Choroid plexus epithelial cell (primary cell): Measurements from ENCODE around the gene ZPR1.

Experiments
- DNase-seq: peaks from one replicate; pipeline ENCODE4 v3.0.0-alpha.2; 2010; ENCODE audit warnings: low read depth
- H3K4me3 ChIP-seq: 2 replicates; pipeline ENCODE4 v1.5.1; 2011; ENCODE audit warnings: low read depth, mild to moderate bottlenecking, control low read depth, low read length, moderate library complexity
- TF ChIP-seq, protein P1 (sequence below): conservative IDR thresholded peaks from 2 replicates; pipeline ENCODE4 v1.5.1; 2011; ENCODE audit warnings: low read depth, mild to moderate bottlenecking, control low read depth, inconsistent platforms, low read length, moderate library complexity

ZPR1 gene

DNA sequence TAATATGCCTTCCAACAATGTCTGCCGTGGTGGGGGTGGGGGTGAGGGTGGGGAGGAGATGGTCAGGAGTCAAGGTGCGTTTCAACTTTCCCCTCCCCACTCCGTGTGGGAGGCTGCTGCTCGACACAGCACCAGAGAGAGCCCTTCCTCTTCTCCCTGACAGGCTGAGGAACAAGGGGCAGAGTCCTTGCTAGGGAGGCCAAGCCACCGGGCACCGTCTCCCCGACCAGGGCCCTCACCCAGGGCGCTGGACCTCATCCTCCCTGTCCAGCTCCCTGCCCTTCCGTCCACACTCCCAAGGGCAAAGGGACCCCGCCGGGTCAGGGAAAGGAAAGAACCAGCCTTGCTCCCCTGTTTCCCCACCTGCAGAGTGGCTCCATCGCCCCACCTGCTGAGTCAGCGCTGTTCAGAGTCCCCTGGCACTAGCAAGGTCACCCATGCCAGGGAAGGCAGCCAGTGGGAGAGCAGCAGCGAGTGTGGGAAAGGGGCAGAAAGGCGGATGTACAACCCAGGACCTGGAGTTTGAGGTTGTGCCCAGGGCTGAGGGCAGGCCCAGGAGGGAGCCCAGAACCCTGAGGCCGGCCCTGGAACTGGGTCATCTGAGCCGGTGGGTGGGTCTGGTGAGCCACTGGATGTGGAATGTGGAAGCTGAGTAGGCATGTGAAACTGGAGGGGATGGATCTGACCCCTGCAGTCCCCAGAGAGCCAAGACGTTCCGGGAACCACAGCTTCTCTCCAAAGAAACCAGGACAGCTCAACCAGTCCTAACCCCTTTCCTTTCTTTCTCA, 62.2 kb downstream of the ZPR1 start:
- no peak overlapping the region for H3K4me3 ChIP-seq
- TF ChIP-seq, protein P1, sequence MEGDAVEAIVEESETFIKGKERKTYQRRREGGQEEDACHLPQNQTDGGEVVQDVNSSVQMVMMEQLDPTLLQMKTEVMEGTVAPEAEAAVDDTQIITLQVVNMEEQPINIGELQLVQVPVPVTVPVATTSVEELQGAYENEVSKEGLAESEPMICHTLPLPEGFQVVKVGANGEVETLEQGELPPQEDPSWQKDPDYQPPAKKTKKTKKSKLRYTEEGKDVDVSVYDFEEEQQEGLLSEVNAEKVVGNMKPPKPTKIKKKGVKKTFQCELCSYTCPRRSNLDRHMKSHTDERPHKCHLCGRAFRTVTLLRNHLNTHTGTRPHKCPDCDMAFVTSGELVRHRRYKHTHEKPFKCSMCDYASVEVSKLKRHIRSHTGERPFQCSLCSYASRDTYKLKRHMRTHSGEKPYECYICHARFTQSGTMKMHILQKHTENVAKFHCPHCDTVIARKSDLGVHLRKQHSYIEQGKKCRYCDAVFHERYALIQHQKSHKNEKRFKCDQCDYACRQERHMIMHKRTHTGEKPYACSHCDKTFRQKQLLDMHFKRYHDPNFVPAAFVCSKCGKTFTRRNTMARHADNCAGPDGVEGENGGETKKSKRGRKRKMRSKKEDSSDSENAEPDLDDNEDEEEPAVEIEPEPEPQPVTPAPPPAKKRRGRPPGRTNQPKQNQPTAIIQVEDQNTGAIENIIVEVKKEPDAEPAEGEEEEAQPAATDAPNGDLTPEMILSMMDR = no peak
- peak; percentile 56 for DNase-seq

DNA sequence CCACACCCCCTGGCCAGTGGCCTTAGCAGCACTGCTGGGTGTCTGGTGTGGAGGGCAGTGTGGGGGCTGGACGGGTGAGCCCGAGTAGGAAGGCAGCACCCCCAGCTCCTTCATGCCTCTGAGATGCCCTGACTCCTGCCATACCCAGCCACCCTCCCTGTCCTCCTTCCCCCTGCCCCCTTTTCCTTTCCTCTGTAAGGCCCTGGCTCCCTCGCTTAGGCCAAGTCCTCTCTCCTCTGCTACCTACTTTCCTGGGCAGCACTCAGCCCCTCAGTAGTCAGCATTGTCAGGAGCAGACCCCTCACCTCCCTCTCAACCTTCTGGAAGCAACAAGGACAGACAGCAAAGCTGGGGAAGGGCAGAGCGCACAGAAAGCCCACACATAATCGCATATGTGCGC, 63.0 kb downstream of the ZPR1 start:
- TF ChIP-seq, protein P1 = no peak
- DNase-seq = no peak
- no peak overlapping the region for H3K4me3 ChIP-seq
